Renal cortex interstitium (tissue), 11 donors: ENCODE data around the gene CS. TPM values are rescaled to one million over a fixed set of nuclear protein-coding genes. Genes with fewer than 3 reads are reported as not detected.
"Not testable (repeated sequence)": the region's sequence is repeated elsewhere in the genome, so short reads cannot be mapped to it uniquely, and the experiment has no call there.

Source experiments
- DNase-seq, 11 donors: peaks; one replicate each; pipeline ENCODE4 v3.0.0-alpha.2; 2013; ENCODE audit warnings: low read depth in 9 of 11, low spot score in 4 of 11; ENCODE audit errors: extremely low read depth in 1 of 11
- polyA plus RNA-seq, 3 donors: library from polyadenylated mRNA; unstranded; fragments of 120-200 nt; gene quantifications; one replicate each; pipeline ENCODE4 v1.2.1, GENCODE V29; 2013; ENCODE audit not compliant: insufficient read length in 3 of 3

CS gene
- polyA plus RNA-seq, 3 donors, result 192 to 212 (median 204) TPM

- no peak for DNase-seq
Observed at GRCh38 chr12:56332512-56333196, 32.5 kb upstream of the CS start.

- no peak for DNase-seq
Observed at GRCh38 chr12:56330936-56331490, 30.9 kb upstream of the CS start.

- DNase-seq, result no peak
Observed at GRCh38 chr12:56326533-56326932, 26.4 kb upstream of the CS start.

GRCh38 chr12:56326126-56326525 lies 26.0 kb upstream of the CS start:
- DNase-seq, result no peak

- no peak for DNase-seq
Observed at GRCh38 chr12:56324206-56324605, 24.1 kb upstream of the CS start.

GRCh38 chr12:56321610-56322009 lies 21.5 kb upstream of the CS start:
- not testable (repeated sequence) for DNase-seq

GRCh38 chr12:56321027-56321426 lies 20.9 kb upstream of the CS start:
- DNase-seq, result no peak

GRCh38 chr12:56317675-56318074 lies 17.5 kb upstream of the CS start:
- DNase-seq, result no peak

- DNase-seq, result peak; percentile 91 to 97 (median 94)
Observed at GRCh38 chr12:56315622-56316473, 15.7 kb upstream of the CS start, which contains the start of gene CNPY2. Gene CNPY2, minus strand, starts transcription at chr12:56315988. Its CDS starts 771 bp downstream, at chr12:56315217.

- DNase-seq, result no peak
Observed at GRCh38 chr12:56315249-56315621, 15.1 kb upstream of the CS start.

- DNase-seq, result no peak
Observed at GRCh38 chr12:56311003-56311402, 10.9 kb upstream of the CS start.

GRCh38 chr12:56308714-56309113 lies 8.6 kb upstream of the CS start:
- DNase-seq, result no peak

GRCh38 chr12:56307221-56307965 lies 7.3 kb upstream of the CS start:
- DNase-seq, result no peak

- no peak for DNase-seq
Observed at GRCh38 chr12:56304872-56305590, 4.9 kb upstream of the CS start.

GRCh38 chr12:56304276-56304675 lies 4.1 kb upstream of the CS start:
- no peak for DNase-seq

- peak in 1 of 11 donors; percentile 45 for DNase-seq
Observed at GRCh38 chr12:56300644-56301464, 724 bp upstream of the CS start.

- no peak for DNase-seq
Observed at GRCh38 chr12:56299308-56299852, 750 bp downstream of the CS start.

- DNase-seq, result no peak
Observed at GRCh38 chr12:56298828-56299227, 1.3 kb downstream of the CS start.
